ENCODE data around the gene FLACC1. TPM values are rescaled to one million over a fixed set of nuclear protein-coding genes. Genes with fewer than 3 reads are reported as not detected.

Gene FLACC1
- total RNA-seq, 1 donor from 2014 or later, result 1.2 TPM

- Mint-ChIP-seq H3K36me3 (no peaks in the 10 kb centered on the region), H3K27ac (no peak overlapping the region), H3K9me3 (no peaks in the 10 kb centered on the region), H3K27me3 (ENCODE audit: low read depth) (no peaks in the 10 kb centered on the region), H3K4me1 (no peaks in the 10 kb centered on the region), H3K4me3 (no peak overlapping the region)
- no peak for TF ChIP-seq CTCF (IDR thresholded peaks at IDR 0.05; ENCODE audit: unreplicated experiment)
- no peak for DNase-seq (ENCODE audit: low spot score in 2 of 2, unreplicated experiment in 2 of 2)
Measured at GRCh38 chr2:201347138-201347537, 10.0 kb downstream of the FLACC1 start.

GRCh38 chr2:201345625-201346213, 11.4 kb downstream of the FLACC1 start:
- Mint-ChIP-seq H3K27ac (no peak overlapping the region), H3K9me3 (peaks cover 3% of the 10 kb centered on the region), H3K4me3 (no peak overlapping the region), H3K4me1 (no peaks in the 10 kb centered on the region), H3K27me3 (ENCODE audit: low read depth) (no peaks in the 10 kb centered on the region), H3K36me3 (no peaks in the 10 kb centered on the region)
- no peak for DNase-seq (ENCODE audit: low spot score in 2 of 2, unreplicated experiment in 2 of 2)
- TF ChIP-seq CTCF (IDR thresholded peaks at IDR 0.05; ENCODE audit: unreplicated experiment), result no peak

- TF ChIP-seq CTCF (IDR thresholded peaks at IDR 0.05; ENCODE audit: unreplicated experiment), result no peak
- no peak overlapping the region for H3K27ac Mint-ChIP-seq
- H3K4me3 Mint-ChIP-seq, result no peak overlapping the region
Measured at GRCh38 chr2:201344663-201345366, 12.3 kb downstream of the FLACC1 start.

GRCh38 chr2:201343559-201343958, 13.6 kb downstream of the FLACC1 start:
- TF ChIP-seq CTCF (IDR thresholded peaks at IDR 0.05; ENCODE audit: unreplicated experiment), result no peak
- Mint-ChIP-seq H3K27me3 (ENCODE audit: low read depth) (no peaks in the 10 kb centered on the region), H3K4me3 (no peak overlapping the region), H3K36me3 (peaks cover 1% of the 10 kb centered on the region), H3K4me1 (no peaks in the 10 kb centered on the region), H3K9me3 (peaks cover 15% of the 10 kb centered on the region), H3K27ac (no peak overlapping the region)
- DNase-seq (ENCODE audit: low spot score in 2 of 2, unreplicated experiment in 2 of 2), result no peak

More at GRCh38 chr2:201344663-201345366, 12.3 kb downstream of the FLACC1 start:
- DNase-seq (ENCODE audit: low spot score in 2 of 2, unreplicated experiment in 2 of 2), result no peak
- Mint-ChIP-seq H3K4me1 (no peaks in the 10 kb centered on the region), H3K27me3 (ENCODE audit: low read depth) (no peaks in the 10 kb centered on the region), H3K36me3 (peaks cover 1% of the 10 kb centered on the region), H3K9me3 (peaks cover 7% of the 10 kb centered on the region)

- no peaks in the 10 kb centered on the region for H3K27me3 Mint-ChIP-seq (ENCODE audit: low read depth)
- no peak for TF ChIP-seq CTCF (IDR thresholded peaks at IDR 0.05; ENCODE audit: unreplicated experiment)
- peaks cover 1% of the 10 kb centered on the region for H3K36me3 Mint-ChIP-seq
- no peaks in the 10 kb centered on the region for H3K4me1 Mint-ChIP-seq
- peaks cover 22% of the 10 kb centered on the region for H3K9me3 Mint-ChIP-seq
- H3K4me3 Mint-ChIP-seq, result no peak overlapping the region
- no peak for DNase-seq (ENCODE audit: low spot score in 2 of 2, unreplicated experiment in 2 of 2)
- no peak overlapping the region for H3K27ac Mint-ChIP-seq
Measured at GRCh38 chr2:201342923-201343322, 14.2 kb downstream of the FLACC1 start.
